A673 (cell line): ENCODE results near the gene PAPSS1.

ENCODE experiments used
- EZH2 ChIP-seq: fragments of 200-600 bp; sonication (generic); IDR thresholded peaks from 2 replicates; pipeline ENCODE4 v1.6.1; 2017; ENCODE audit warnings: borderline replicate concordance, low read depth, mild to moderate bottlenecking, mixed read lengths, antibody characterized with exemption, low read length; ENCODE audit not compliant: poor library complexity, severe bottlenecking
- TF ChIP-seq, protein P1 (sequence below): fragments of 300-800, 200-600 bp; sonication (generic); conservative IDR thresholded peaks from 2 replicates; pipeline ENCODE4 v1.5.1; 2017; ENCODE audit warnings: low read depth, mild to moderate bottlenecking, antibody characterized with exemption, low read length, moderate library complexity, mixed read lengths

DNA sequence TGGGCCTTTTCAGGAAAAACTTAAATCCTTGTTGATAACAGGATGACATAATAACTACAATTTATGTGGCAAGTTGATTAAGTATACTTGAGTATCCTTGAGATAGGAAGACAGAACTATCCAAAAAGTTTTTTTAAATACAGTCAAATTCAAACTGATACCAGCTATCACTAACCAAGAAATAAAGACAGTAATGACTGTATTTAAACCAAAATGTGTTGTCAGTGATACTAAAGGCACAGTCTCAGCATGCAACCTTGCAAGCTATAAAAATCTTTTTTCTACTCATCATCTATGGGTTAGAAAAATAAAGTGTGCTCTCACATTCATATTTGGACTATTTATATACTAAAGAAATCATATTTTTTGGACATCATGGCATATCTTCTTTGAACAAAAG, 64.7 kb downstream of the PAPSS1 start:
- TF ChIP-seq, protein P1, sequence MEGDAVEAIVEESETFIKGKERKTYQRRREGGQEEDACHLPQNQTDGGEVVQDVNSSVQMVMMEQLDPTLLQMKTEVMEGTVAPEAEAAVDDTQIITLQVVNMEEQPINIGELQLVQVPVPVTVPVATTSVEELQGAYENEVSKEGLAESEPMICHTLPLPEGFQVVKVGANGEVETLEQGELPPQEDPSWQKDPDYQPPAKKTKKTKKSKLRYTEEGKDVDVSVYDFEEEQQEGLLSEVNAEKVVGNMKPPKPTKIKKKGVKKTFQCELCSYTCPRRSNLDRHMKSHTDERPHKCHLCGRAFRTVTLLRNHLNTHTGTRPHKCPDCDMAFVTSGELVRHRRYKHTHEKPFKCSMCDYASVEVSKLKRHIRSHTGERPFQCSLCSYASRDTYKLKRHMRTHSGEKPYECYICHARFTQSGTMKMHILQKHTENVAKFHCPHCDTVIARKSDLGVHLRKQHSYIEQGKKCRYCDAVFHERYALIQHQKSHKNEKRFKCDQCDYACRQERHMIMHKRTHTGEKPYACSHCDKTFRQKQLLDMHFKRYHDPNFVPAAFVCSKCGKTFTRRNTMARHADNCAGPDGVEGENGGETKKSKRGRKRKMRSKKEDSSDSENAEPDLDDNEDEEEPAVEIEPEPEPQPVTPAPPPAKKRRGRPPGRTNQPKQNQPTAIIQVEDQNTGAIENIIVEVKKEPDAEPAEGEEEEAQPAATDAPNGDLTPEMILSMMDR: no peak
- TF ChIP-seq EZH2: no peak
